ENCODE results near the gene TGFBR3.
"Not testable (repeated sequence)": the region's sequence is repeated elsewhere in the genome, so short reads cannot be mapped to it uniquely, and the experiment has no call there.

The TGFBR3 gene

GRCh38 chr1:91685994-91686393 lies 200.0 kb downstream of the TGFBR3 start:
- in situ Hi-C loops (cut with HindIII; ENCODE audit: low pct_unique_long_range_greater_than_20kb, low sequenced_read_pairs), result no loop called here
- TF ChIP-seq JUND (IDR thresholded peaks at IDR 0.05; ENCODE audit: low read depth), result no peak
- DNase-seq (ENCODE audit: low read depth in 1 of 2, low spot score in 1 of 2), result no peak

GRCh38 chr1:91684481-91685196 lies 201.3 kb downstream of the TGFBR3 start:
- DNase-seq (ENCODE audit: low read depth in 1 of 2, low spot score in 1 of 2), result no peak
- in situ Hi-C loops (cut with HindIII; ENCODE audit: low pct_unique_long_range_greater_than_20kb, low sequenced_read_pairs), result no loop called here
- TF ChIP-seq JUND (IDR thresholded peaks at IDR 0.05; ENCODE audit: low read depth), result no peak

GRCh38 chr1:91683598-91683951 lies 202.4 kb downstream of the TGFBR3 start:
- no peak for DNase-seq (ENCODE audit: low read depth in 1 of 2, low spot score in 1 of 2)
- in situ Hi-C loops (cut with HindIII; ENCODE audit: low pct_unique_long_range_greater_than_20kb, low sequenced_read_pairs), result no loop called here
- no peak for TF ChIP-seq JUND (IDR thresholded peaks at IDR 0.05; ENCODE audit: low read depth)

GRCh38 chr1:91682882-91683597 lies 202.9 kb downstream of the TGFBR3 start:
- TF ChIP-seq JUND (IDR thresholded peaks at IDR 0.05; ENCODE audit: low read depth), result no peak
- no peak for DNase-seq (ENCODE audit: low read depth in 1 of 2, low spot score in 1 of 2)
- in situ Hi-C loops (cut with HindIII; ENCODE audit: low pct_unique_long_range_greater_than_20kb, low sequenced_read_pairs), result no loop called here

GRCh38 chr1:91680556-91681155 lies 205.3 kb downstream of the TGFBR3 start:
- in situ Hi-C loops (cut with HindIII; ENCODE audit: low pct_unique_long_range_greater_than_20kb, low sequenced_read_pairs), result no loop called here
- no peak for TF ChIP-seq JUND (IDR thresholded peaks at IDR 0.05; ENCODE audit: low read depth)
- no peak for DNase-seq (ENCODE audit: low read depth in 1 of 2, low spot score in 1 of 2)

GRCh38 chr1:91679446-91679845 lies 206.5 kb downstream of the TGFBR3 start:
- no peak for DNase-seq (ENCODE audit: low read depth in 1 of 2, low spot score in 1 of 2)
- in situ Hi-C loops (cut with HindIII; ENCODE audit: low pct_unique_long_range_greater_than_20kb, low sequenced_read_pairs), result no loop called here
- no peak for TF ChIP-seq JUND (IDR thresholded peaks at IDR 0.05; ENCODE audit: low read depth)

GRCh38 chr1:91676030-91676429 lies 209.9 kb downstream of the TGFBR3 start:
- no peak for DNase-seq (ENCODE audit: low read depth in 1 of 2, low spot score in 1 of 2)
- in situ Hi-C loops (cut with HindIII; ENCODE audit: low pct_unique_long_range_greater_than_20kb, low sequenced_read_pairs), result no loop called here
- TF ChIP-seq JUND (IDR thresholded peaks at IDR 0.05; ENCODE audit: low read depth), result no peak

- TF ChIP-seq JUND (IDR thresholded peaks at IDR 0.05; ENCODE audit: low read depth), result no peak
- in situ Hi-C loops (cut with HindIII; ENCODE audit: low pct_unique_long_range_greater_than_20kb, low sequenced_read_pairs), result no loop called here
- no peak for DNase-seq (ENCODE audit: low read depth in 1 of 2, low spot score in 1 of 2)
Measured at GRCh38 chr1:91674107-91674506, 211.8 kb downstream of the TGFBR3 start.

GRCh38 chr1:91673613-91674012 lies 212.3 kb downstream of the TGFBR3 start:
- in situ Hi-C loops (cut with HindIII; ENCODE audit: low pct_unique_long_range_greater_than_20kb, low sequenced_read_pairs), result no loop called here

GRCh38 chr1:91672601-91673161 lies 213.3 kb downstream of the TGFBR3 start:
- no peak for DNase-seq (ENCODE audit: low read depth in 1 of 2, low spot score in 1 of 2)
- no peak for TF ChIP-seq JUND (IDR thresholded peaks at IDR 0.05; ENCODE audit: low read depth)
- in situ Hi-C loops (cut with HindIII; ENCODE audit: low pct_unique_long_range_greater_than_20kb, low sequenced_read_pairs), result no loop called here

More at GRCh38 chr1:91673613-91674012, 212.3 kb downstream of the TGFBR3 start:
- no peak for TF ChIP-seq JUND (IDR thresholded peaks at IDR 0.05; ENCODE audit: low read depth)
- DNase-seq (ENCODE audit: low read depth in 1 of 2, low spot score in 1 of 2), result no peak

- no peak for DNase-seq (ENCODE audit: low read depth in 1 of 2, low spot score in 1 of 2)
- no peak for TF ChIP-seq JUND (IDR thresholded peaks at IDR 0.05; ENCODE audit: low read depth)
- in situ Hi-C loops (cut with HindIII; ENCODE audit: low pct_unique_long_range_greater_than_20kb, low sequenced_read_pairs), result no loop called here
Measured at GRCh38 chr1:91670781-91671180, 215.2 kb downstream of the TGFBR3 start.

- in situ Hi-C loops (cut with HindIII; ENCODE audit: low pct_unique_long_range_greater_than_20kb, low sequenced_read_pairs), result no loop called here
- DNase-seq (ENCODE audit: low read depth in 1 of 2, low spot score in 1 of 2), result no peak
- TF ChIP-seq JUND (IDR thresholded peaks at IDR 0.05; ENCODE audit: low read depth), result no peak
Measured at GRCh38 chr1:91669584-91670350, 216.2 kb downstream of the TGFBR3 start.

GRCh38 chr1:91666651-91667050 lies 219.3 kb downstream of the TGFBR3 start:
- DNase-seq (ENCODE audit: low read depth in 1 of 2, low spot score in 1 of 2); in situ Hi-C loops (cut with HindIII; ENCODE audit: low pct_unique_long_range_greater_than_20kb, low sequenced_read_pairs): not testable (repeated sequence)

Data from T47D (cell line).